Measurements from ENCODE around the gene TMBIM4. TPM values are rescaled to one million over a fixed set of nuclear protein-coding genes. Genes with fewer than 3 reads are reported as not detected.
"Not testable (repeated sequence)": the region's sequence is repeated elsewhere in the genome, so short reads cannot be mapped to it uniquely, and the experiment has no call there.

Gene TMBIM4
- total RNA-seq, 1 experiment from 2014 or later: 199 TPM

DNA sequence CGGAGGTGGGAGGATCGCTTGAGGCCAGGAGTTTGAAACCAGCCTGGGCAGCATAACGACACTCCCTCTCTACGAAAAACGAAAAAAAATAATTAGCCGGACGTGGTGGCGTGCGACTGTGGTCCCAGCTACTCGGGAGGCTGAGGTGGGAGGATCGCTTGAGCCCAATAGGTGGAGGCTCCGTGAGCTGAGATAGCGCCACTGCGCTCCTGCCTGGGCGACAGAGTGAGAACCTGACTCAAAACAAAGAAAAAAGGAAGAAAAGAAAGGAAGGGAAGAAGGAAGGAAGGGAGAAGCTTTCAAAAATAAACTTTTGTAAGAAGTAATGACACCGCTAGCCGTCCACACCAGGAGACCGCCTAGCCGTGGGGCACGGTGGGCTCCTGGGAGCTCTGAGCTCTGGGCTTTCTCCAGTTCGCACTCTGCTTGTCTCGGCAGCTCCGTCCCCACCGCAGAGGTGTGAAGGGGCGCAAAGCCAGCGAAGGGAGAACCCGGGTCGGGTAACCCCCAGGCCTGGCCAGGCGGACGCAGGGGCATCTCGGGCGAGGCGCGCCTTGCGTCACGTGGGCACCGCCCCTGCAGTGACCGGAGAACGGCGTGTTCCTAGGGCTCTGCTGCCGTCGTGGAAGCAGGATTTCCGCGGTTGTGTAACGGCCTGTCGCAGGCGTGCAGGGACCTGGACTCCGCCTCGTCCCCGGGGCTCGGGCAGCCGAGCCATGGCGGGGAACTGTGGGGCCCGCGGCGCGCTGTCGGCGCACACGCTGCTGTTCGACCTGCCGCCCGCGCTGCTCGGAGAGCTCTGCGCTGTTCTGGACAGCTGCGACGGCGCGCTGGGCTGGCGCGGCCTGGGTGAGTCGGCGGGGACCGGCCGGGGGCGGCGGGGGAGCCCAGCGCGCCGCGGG, 19.0 kb upstream of the TMBIM4 start, which contains the start of gene IRAK3:
IRAK3 (plus strand) TSS at position 631 of the 902 bp plus-strand sequence; CDS start at position 717, 86 bp downstream.
- in situ Hi-C loops (cut with HindIII; ENCODE audit: low pct_unique_long_range_greater_than_20kb, low sequenced_read_pairs): no loop called here
- no peak for DNase-seq (ENCODE audit: low read depth, low spot score)

DNA sequence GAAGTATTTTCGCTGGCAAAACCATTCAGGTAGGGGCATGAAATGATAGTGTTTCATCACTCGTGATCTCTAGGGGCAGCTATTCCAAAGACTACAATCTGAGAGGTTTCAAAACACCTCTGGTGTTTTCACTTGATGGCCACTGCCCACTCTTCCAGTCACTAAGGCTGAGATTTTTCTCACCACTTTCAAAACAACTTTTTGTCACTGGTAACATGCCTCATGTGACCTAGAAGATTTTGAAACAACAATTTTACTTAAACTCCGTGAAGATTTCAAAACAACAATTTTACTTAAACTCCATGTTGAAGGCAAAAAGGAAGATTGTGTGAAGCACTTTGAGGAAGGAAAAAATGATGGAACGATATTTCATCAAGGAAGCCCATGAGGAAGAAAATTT, 18.0 kb upstream of the TMBIM4 start:
- DNase-seq (ENCODE audit: low read depth, low spot score): no peak
- in situ Hi-C loops (cut with HindIII; ENCODE audit: low pct_unique_long_range_greater_than_20kb, low sequenced_read_pairs): no loop called here

GRCh38 chr12:66187036-66187435, 17.2 kb upstream of the TMBIM4 start:
- in situ Hi-C loops (cut with HindIII; ENCODE audit: low pct_unique_long_range_greater_than_20kb, low sequenced_read_pairs): no loop called here

GRCh38 chr12:66184822-66185221, 15.0 kb upstream of the TMBIM4 start:
- in situ Hi-C loops (cut with HindIII; ENCODE audit: low pct_unique_long_range_greater_than_20kb, low sequenced_read_pairs); DNase-seq (ENCODE audit: low read depth, low spot score): not testable (repeated sequence)

More at GRCh38 chr12:66187036-66187435, 17.2 kb upstream of the TMBIM4 start:
- DNase-seq (ENCODE audit: low read depth, low spot score): no peak

DNA sequence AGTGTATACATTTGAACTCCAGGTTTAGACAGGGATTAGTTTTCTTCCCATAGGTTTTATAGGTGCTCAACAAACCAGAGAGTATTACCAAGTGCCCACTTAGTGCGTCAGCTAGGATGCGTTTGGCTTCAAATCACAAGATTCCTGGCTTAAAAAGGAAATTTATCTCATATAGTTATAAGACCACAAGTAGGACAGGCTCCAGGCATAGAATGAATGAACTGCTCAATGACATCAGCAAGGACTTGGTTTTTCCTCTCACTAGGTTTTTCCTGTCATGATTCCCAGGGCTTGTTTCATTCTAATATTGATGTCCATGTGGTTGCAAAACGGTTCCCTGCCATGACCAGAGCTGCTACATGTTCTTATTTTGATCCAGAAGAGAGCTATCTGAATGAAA, 13.2 kb upstream of the TMBIM4 start:
- in situ Hi-C loops (cut with HindIII; ENCODE audit: low pct_unique_long_range_greater_than_20kb, low sequenced_read_pairs): no loop called here
- no peak for DNase-seq (ENCODE audit: low read depth, low spot score)

DNA sequence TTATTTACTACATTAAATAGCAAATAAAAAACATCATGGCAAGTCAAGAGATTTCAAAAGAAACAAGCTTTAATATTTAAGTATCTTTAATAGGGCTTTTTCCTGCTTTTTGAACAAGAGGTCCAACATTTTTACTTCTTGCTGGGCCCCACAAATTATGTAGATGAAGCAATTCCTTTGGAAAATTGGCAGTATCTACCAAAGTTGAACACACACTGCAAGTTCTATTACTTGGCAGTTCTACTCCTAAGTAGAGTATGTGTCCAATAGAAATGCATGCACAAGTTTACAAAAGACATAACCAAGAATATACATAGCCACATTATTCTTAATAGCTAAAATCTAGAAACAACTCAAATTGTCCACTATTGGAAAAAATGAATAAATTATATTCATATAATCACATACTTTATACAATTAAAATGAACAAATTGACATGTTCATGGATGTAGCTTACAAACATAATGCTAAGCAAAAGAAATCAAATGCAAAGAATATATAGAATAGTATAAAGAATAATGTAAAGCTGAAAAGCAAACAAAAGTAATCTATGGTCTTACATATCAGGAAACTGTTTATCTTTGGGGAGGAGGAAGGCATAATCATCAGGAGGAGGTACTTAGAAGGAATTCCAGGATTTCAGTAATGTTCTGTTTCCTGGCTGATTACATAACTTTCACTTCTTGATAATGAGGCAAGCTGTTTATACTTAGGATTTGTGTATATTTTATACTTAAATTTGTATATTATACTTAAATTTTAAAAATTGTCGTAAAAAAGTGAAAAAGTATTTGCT, 6.5 kb upstream of the TMBIM4 start:
- in situ Hi-C loops (cut with HindIII; ENCODE audit: low pct_unique_long_range_greater_than_20kb, low sequenced_read_pairs): no loop called here
- DNase-seq (ENCODE audit: low read depth, low spot score): no peak

DNA sequence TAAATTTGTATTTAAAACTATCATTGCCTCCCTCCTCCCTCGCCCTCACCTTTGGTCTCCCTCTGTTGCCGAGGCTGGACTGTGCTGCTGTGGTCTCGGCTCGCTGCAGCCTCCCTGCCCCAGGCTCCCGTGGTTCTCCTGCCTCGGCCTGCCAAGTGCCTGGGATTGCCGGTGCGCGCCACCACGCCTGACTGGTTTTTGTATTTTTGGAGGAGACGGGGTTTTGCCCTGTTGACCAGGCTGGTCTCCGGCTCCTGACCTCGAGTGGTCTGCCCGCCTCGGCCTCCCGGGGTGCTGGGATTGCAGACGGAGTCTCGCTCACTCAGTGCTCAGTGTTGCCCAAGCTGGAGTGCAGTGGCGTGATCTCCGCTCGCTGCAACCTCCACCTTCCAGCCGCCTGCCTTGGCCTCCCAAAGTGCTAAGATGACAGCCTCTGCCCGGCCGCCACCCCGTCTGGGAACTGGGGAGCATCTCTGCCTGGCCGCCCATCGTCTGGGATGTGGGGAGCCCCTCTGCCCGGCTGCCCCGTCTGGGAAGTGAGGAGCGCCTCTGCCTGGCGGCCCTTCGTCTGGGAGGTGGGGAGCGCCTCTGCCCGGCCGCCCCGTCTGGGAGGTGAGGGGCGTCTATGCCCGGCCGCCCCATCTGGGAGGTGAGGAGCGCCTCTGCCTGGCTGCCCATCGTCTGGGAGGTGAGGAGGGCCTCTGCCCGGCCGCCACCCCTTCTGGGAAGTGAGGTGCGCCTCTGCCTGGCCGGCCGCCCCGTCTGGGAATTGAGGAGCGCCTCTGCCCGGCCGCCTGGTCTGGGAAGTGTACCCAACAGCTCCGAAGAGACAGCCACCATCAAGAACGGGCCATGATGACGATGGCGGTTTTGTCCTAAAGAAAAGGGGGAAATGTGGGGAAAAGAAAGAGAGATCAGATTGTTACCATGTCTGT, 4.9 kb upstream of the TMBIM4 start:
- DNase-seq (ENCODE audit: low read depth, low spot score); in situ Hi-C loops (cut with HindIII; ENCODE audit: low pct_unique_long_range_greater_than_20kb, low sequenced_read_pairs): not testable (repeated sequence)

DNA sequence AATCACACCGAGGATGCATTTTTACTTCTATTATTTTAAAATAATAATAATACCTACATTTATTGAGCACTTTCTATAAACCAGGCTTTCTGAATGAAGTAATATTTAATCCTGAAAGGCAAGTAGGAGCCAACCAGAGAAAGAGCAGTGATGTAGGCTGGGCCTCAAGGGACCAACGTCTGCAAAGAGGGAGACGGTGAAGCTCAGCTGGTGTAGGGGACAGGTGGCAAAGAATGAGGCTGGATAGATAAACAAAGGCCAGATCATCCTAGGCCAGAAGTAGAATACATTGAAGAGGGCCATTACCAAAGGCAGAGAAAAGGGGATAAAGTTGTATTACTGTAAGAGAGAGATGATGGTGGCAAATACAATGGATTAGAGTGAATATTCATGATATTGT, 810 bp upstream of the TMBIM4 start:
- no peak for DNase-seq (ENCODE audit: low read depth, low spot score)
- in situ Hi-C loops (cut with HindIII; ENCODE audit: low pct_unique_long_range_greater_than_20kb, low sequenced_read_pairs): no loop called here

- peak; percentile 37 for DNase-seq (ENCODE audit: low read depth, low spot score)
- in situ Hi-C loops (cut with HindIII; ENCODE audit: low pct_unique_long_range_greater_than_20kb, low sequenced_read_pairs): no loop called here
Observed at GRCh38 chr12:66168410-66168809, 1.4 kb downstream of the TMBIM4 start.

DNA sequence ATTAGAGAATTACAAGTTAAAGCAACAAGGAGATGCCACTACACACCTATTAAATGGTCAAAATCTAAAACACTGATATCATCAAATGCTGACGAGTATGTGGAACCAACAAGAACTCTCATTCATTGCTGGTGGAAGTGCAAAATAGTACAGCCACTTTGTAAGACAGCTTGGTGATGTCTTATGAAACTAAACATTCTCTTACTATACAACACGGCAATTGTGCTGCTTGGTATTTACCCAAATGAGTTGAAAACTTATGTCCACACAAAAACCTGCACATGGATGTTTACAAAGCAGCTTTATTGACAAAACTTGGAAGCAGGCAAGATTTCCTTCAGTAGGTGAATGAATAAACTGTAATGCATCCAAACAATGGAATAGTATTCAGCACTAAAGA, 3.2 kb downstream of the TMBIM4 start:
- DNase-seq (ENCODE audit: low read depth, low spot score): peak; percentile 95
- in situ Hi-C loops (cut with HindIII; ENCODE audit: low pct_unique_long_range_greater_than_20kb, low sequenced_read_pairs): no loop called here

DNA sequence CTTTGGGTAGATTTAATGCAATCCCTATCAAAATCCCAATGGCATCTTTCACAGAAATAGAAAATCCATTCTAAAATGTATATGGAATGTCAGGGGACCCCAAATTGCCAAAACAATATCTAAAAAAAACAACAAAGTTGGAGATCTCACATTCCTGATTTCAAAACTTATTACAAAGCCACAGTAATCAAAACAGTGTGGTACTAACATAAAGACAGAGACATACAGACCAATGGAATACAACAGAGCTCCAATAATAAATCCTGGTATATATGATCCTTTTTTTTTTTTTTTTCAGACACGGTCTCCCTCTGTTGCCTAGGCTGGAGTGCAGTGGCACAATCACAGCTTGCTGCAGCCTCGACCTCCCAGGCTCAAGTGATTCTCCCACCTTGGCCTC, 4.7 kb downstream of the TMBIM4 start:
- in situ Hi-C loops (cut with HindIII; ENCODE audit: low pct_unique_long_range_greater_than_20kb, low sequenced_read_pairs): no loop called here

DNA sequence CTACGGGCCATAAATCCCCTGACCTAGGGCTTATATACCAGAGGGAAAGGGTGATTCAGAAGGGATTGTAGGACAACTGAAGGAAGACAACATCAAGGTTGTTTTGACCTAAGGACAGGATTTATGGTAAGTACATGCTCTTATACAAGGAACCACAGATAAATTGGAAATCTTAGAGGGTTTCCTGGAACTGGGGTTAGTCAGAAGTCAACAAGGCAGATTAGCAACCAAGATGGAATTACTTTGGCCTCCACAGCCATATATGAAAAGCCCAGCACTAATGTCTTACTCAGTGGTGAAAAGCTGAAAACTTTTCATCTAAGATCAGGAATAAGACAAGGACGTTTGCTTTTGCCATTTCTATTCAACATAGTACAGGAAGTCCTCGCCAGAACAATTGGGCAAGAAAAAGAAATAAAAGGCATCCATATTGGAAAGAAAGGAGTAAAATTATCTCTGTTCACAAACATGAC, 5.4 kb downstream of the TMBIM4 start:
- in situ Hi-C loops (cut with HindIII; ENCODE audit: low pct_unique_long_range_greater_than_20kb, low sequenced_read_pairs): no loop called here

More for the DNA sequence above, 4.7 kb downstream of the TMBIM4 start:
- no peak for DNase-seq (ENCODE audit: low read depth, low spot score)

GRCh38 chr12:66163289-66163688, 6.5 kb downstream of the TMBIM4 start:
- no peak for DNase-seq (ENCODE audit: low read depth, low spot score)
- in situ Hi-C loops (cut with HindIII; ENCODE audit: low pct_unique_long_range_greater_than_20kb, low sequenced_read_pairs): no loop called here

More for the DNA sequence above, 5.4 kb downstream of the TMBIM4 start:
- DNase-seq (ENCODE audit: low read depth, low spot score): no peak

GRCh38 chr12:66162701-66163100, 7.1 kb downstream of the TMBIM4 start:
- in situ Hi-C loops (cut with HindIII; ENCODE audit: low pct_unique_long_range_greater_than_20kb, low sequenced_read_pairs): no loop called here
- DNase-seq (ENCODE audit: low read depth, low spot score): no peak

- DNase-seq (ENCODE audit: low read depth, low spot score): no peak
- in situ Hi-C loops (cut with HindIII; ENCODE audit: low pct_unique_long_range_greater_than_20kb, low sequenced_read_pairs): no loop called here
Observed at GRCh38 chr12:66160704-66161103, 9.1 kb downstream of the TMBIM4 start.

GRCh38 chr12:66159123-66159522, 10.7 kb downstream of the TMBIM4 start:
- DNase-seq (ENCODE audit: low read depth, low spot score): peak; percentile 75
- in situ Hi-C loops (cut with HindIII; ENCODE audit: low pct_unique_long_range_greater_than_20kb, low sequenced_read_pairs): no loop called here

- in situ Hi-C loops (cut with HindIII; ENCODE audit: low pct_unique_long_range_greater_than_20kb, low sequenced_read_pairs): no loop called here
- no peak for DNase-seq (ENCODE audit: low read depth, low spot score)
Observed at GRCh38 chr12:66156654-66157053, 13.1 kb downstream of the TMBIM4 start.
